Mesendoderm (in vitro differentiated cells): ENCODE data around the gene DEFB108B. TPM values are rescaled to one million over a fixed set of nuclear protein-coding genes. Genes with fewer than 3 reads are reported as not detected.
"Not testable (repeated sequence)": the region's sequence is repeated elsewhere in the genome, so short reads cannot be mapped to it uniquely, and the experiment has no call there.

Source experiments
- DNase-seq: peaks from one replicate; pipeline ENCODE4 v3.0.0; 2013
- H2AK5ac ChIP-seq: 2 replicates; pipeline ENCODE4 v1.6.1; 2013; ENCODE audit warnings: low read length, inconsistent platforms
- H2BK120ac ChIP-seq: 2 replicates; pipeline ENCODE4 v1.6.1; 2013; ENCODE audit warnings: low read depth, mild to moderate bottlenecking, low read length, moderate library complexity, mixed read lengths
- H2BK15ac ChIP-seq: replicated peaks from 2 replicates; pipeline ENCODE4 v1.6.1; 2013; ENCODE audit warnings: low read depth, mild to moderate bottlenecking, moderate library complexity
- H2BK5ac ChIP-seq: 2 replicates; pipeline ENCODE4 v1.6.1; 2013; ENCODE audit warnings: low read length, inconsistent platforms
- H3K18ac ChIP-seq: 2 replicates; pipeline ENCODE4 v1.6.1; 2013; ENCODE audit warnings: mild to moderate bottlenecking, low read length, mixed read lengths
- H3K23ac ChIP-seq: one replicate; pipeline ENCODE4 v1.6.1; 2013; ENCODE audit warnings: low read length
- H3K27ac ChIP-seq: 2 replicates; pipeline ENCODE4 v1.5.1; 2013; ENCODE audit warnings: low read depth, mild to moderate bottlenecking, inconsistent platforms, low read length, moderate library complexity
- H3K27me3 ChIP-seq: 2 replicates; pipeline ENCODE4 v1.6.1; 2013; ENCODE audit warnings: low read length, control low read depth, mild to moderate bottlenecking, inconsistent platforms; ENCODE audit not compliant: insufficient read depth, poor library complexity
- H3K36me3 ChIP-seq: 2 replicates; pipeline ENCODE4 v1.6.1; 2013; ENCODE audit warnings: low read length, inconsistent platforms; ENCODE audit not compliant: control insufficient read depth, insufficient read depth
- H3K4ac ChIP-seq: one replicate; pipeline ENCODE4 v1.6.1; 2013; ENCODE audit warnings: low read depth, mild to moderate bottlenecking, low read length, moderate library complexity
- H3K4me1 ChIP-seq: 2 replicates; pipeline ENCODE4 v1.6.1; 2013; ENCODE audit warnings: low read depth, low read length, inconsistent platforms; ENCODE audit not compliant: control insufficient read depth
- H3K4me2 ChIP-seq: 2 replicates; pipeline ENCODE4 v1.6.1; 2013; ENCODE audit warnings: low read length
- H3K4me3 ChIP-seq: 2 replicates; pipeline ENCODE4 v1.5.1; 2013; ENCODE audit warnings: mild to moderate bottlenecking, low read length
- H3K56ac ChIP-seq: one replicate; pipeline ENCODE4 v1.6.1; 2013; ENCODE audit warnings: low read length
- H3K79me1 ChIP-seq: 2 replicates; pipeline ENCODE4 v1.6.1; 2013; ENCODE audit warnings: low read length, inconsistent platforms
- H3K79me2 ChIP-seq: 2 replicates; pipeline ENCODE4 v1.6.1; 2013; ENCODE audit warnings: mild to moderate bottlenecking, low read length; ENCODE audit not compliant: control insufficient read depth, insufficient read depth
- H3K9ac ChIP-seq: 2 replicates; pipeline ENCODE4 v1.6.1; 2013; ENCODE audit warnings: low read length, inconsistent platforms
- H4K5ac ChIP-seq: one replicate; pipeline ENCODE4 v1.6.1; 2013; ENCODE audit warnings: low read length
- H4K8ac ChIP-seq: one replicate; pipeline ENCODE4 v1.6.1; 2013; ENCODE audit warnings: low read depth, mild to moderate bottlenecking, control low read depth, low read length, moderate library complexity
- WGBS: extraction: QIAGEN DNeasy Blood & Tissue Kit; methylation state at CpG from one replicate; pipeline ENCODE4 v1.1.7; 2013; ENCODE audit warnings: low lambda C conversion rate, missing lambda C conversion rate; ENCODE audit not compliant: insufficient coverage; ENCODE audit errors: extremely low coverage; 5-methylcytosine and 5-hydroxymethylcytosine counted together
- small RNA-seq: library from polyadenylated mRNA; stranded (forward); fragments of <200 nt; extraction: miRNeasy Mini kit (QIAGEN cat#:217004); gene quantifications from one replicate; pipeline ENCODE3, GENCODE V24; 2013; ENCODE audit not compliant: insufficient read depth

The DEFB108B gene

DNA sequence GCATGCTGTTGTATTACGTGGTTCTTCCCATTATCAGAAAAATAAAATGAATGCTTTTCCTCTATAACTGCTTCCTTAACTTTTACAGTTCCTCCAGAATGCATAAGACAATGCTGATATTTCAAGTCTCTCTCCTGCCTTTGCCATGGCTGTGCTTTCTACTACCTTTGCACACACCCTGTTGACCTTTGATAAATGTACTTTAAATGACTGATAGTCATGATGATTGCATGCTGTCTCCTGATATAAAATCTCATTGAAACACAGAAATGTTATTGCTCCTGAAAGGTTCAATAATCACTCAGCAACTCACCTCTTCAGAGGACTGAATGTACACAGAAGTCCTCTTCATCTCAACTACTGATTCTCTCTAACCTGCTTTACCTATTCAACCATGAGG, 45.1 kb downstream of the DEFB108B start, which contains the start of gene DEFB131B:
Gene DEFB131B (plus strand): TSS at position 395 of the 400 bp plus-strand sequence. CDS start 0 bp downstream, at position 395.
- not testable (repeated sequence) for H4K8ac ChIP-seq, H3K36me3 ChIP-seq, H3K4ac ChIP-seq, H3K4me3 ChIP-seq, H3K18ac ChIP-seq, H3K23ac ChIP-seq, H2BK5ac ChIP-seq, H2AK5ac ChIP-seq, H3K4me2 ChIP-seq, H2BK15ac ChIP-seq, H2BK120ac ChIP-seq, H3K9ac ChIP-seq, H4K5ac ChIP-seq, H3K79me1 ChIP-seq, H3K27ac ChIP-seq, H3K4me1 ChIP-seq, DNase-seq, H3K79me2 ChIP-seq, H3K27me3 ChIP-seq, H3K56ac ChIP-seq
- no CpG with 5 or more reads among the region's 1 CpG for WGBS

GRCh38 chr11:71885806-71886205, 52.8 kb downstream of the DEFB108B start:
- H2BK120ac ChIP-seq, H3K9ac ChIP-seq, H3K56ac ChIP-seq, H3K79me2 ChIP-seq, DNase-seq, H3K4me2 ChIP-seq, H3K79me1 ChIP-seq, H3K4ac ChIP-seq, H3K4me3 ChIP-seq, H4K5ac ChIP-seq, H3K27me3 ChIP-seq, H3K18ac ChIP-seq, H3K23ac ChIP-seq, H2BK5ac ChIP-seq, H3K36me3 ChIP-seq, H2AK5ac ChIP-seq, H3K27ac ChIP-seq, H2BK15ac ChIP-seq, H3K4me1 ChIP-seq, H4K8ac ChIP-seq: not testable (repeated sequence)
- WGBS, result 100% methylated on average over 3 of the region's 12 CpGs

Small RNAs within 50 kb of the gene (small RNA-seq; reads per million reads assigned to genes)
- gene RNA5SP342, result not detected
